K562 (cell line): ENCODE data around the gene CRYAB. TPM values are rescaled to one million over a fixed set of nuclear protein-coding genes. Genes with fewer than 3 reads are reported as not detected.
A peak's percentile ranks its signal among the peaks of the same experiment; 100 is the strongest.

Experiments
- ATAC-seq: fragments of 200-7000 bp; cut with Tn5 transposase; 3 replicates; pipeline ENCODE4 v1.9.1; 2020; ENCODE audit warnings: moderate library complexity
- BruUV-seq: library from RNA; stranded (reverse); fragments of 400-500 nt; replicated peaks from 2 replicates; lab custom pipeline; 2021; lab: Mats Ljungman, UMichigan
- CTCF ChIA-PET: fragments of 300-600 bp; formaldehyde crosslinking; extraction: SDS; loops from one replicate; lab custom pipeline; 2021; ENCODE audit warnings: low intra/inter-chr PET ratio; lab: Yijun Ruan, JAX
- POLR2A ChIA-PET: fragments of 300-600, 350-650 bp; sonication (Branson Sonifier 250); formaldehyde crosslinking; extraction: SDS; loops from one replicate; lab custom pipeline; 2021; ENCODE audit warnings: antibody characterized with exemption, inconsistent platforms; lab: Yijun Ruan, JAX
- DNase-seq, 4 experiments: peaks; one replicate each; pipeline versions ENCODE4 v3.0.0 to v3.0.0-alpha.2; 2011 to 2018; ENCODE audit warnings: low spot score in 3 of 4, mixed read lengths in 3 of 4; ENCODE audit errors: extremely low read depth in 1 of 4
- FAIRE-seq: peaks from 2 replicates; lab custom pipeline; 2011; peaks lifted over from hg19 to GRCh38; lab: Jason Lieb, UNC
- H2AFZ ChIP-seq: 2 replicates; pipeline ENCODE4 v1.6.0; 2011; ENCODE audit warnings: low read depth, low read length, control low read depth, inconsistent platforms
- H3K27ac ChIP-seq: fragments of 200-600 bp; 3 replicates; pipeline ENCODE4 v1.8.0; 2011; ENCODE audit warnings: low read depth, mild to moderate bottlenecking, control low read depth, inconsistent platforms, low read length, moderate library complexity, mixed read lengths; ENCODE audit errors: extremely low read depth
- H3K27me3 ChIP-seq, 2 experiments: fragments of 300-600 bp in 1 of 2; 2 replicates in 1 of 2; 3 replicates in 1 of 2; pipeline versions ENCODE4 v1.6.0 to v1.8.0; 2011; ENCODE audit warnings: inconsistent platforms in 2 of 2, low read length in 2 of 2, mild to moderate bottlenecking in 1 of 2, mixed read lengths in 1 of 2, moderate library complexity in 1 of 2; ENCODE audit not compliant: control insufficient read depth in 2 of 2, insufficient read depth in 2 of 2
- H3K36me3 ChIP-seq: fragments of 300-600 bp; 3 replicates; pipeline ENCODE4 v1.8.0; 2011; ENCODE audit warnings: mild to moderate bottlenecking, low read length, inconsistent platforms; ENCODE audit not compliant: control insufficient read depth, insufficient read depth
- H3K4me1 ChIP-seq, 2 experiments: fragments of 200-600 bp in 1 of 2; replicated peaks in 1 of 2; 2 replicates in 1 of 2; 3 replicates in 1 of 2; pipeline versions ENCODE4 v1.5.1 to v1.8.0; 2011; ENCODE audit warnings: inconsistent platforms in 2 of 2, low read length in 2 of 2, mild to moderate bottlenecking in 1 of 2, mixed read lengths in 1 of 2, moderate library complexity in 1 of 2; ENCODE audit not compliant: control insufficient read depth in 2 of 2, insufficient read depth in 2 of 2
- H3K4me2 ChIP-seq: 2 replicates; pipeline ENCODE4 v1.6.1; 2011; ENCODE audit warnings: low read length, control low read depth, inconsistent platforms, mixed read lengths; ENCODE audit not compliant: insufficient read depth
- H3K4me3 ChIP-seq: fragments of 200-600 bp; sonication (generic), shearing (Covaris generic); 2 replicates; pipeline ENCODE4 v1.5.1; 2016; ENCODE audit warnings: control low read depth, inconsistent platforms
- H3K79me2 ChIP-seq: fragments of 200-600 bp; 3 replicates; pipeline ENCODE4 v1.8.0; 2011; ENCODE audit warnings: low read length, inconsistent platforms; ENCODE audit not compliant: control insufficient read depth, insufficient read depth
- H3K9ac ChIP-seq, 2 experiments: 2 replicates each; pipeline versions ENCODE4 v1.6.0 to v1.6.1; 2011; ENCODE audit warnings: low read depth in 2 of 2, low read length in 2 of 2, control low read depth in 1 of 2, inconsistent platforms in 1 of 2, mild to moderate bottlenecking in 1 of 2, mixed read lengths in 1 of 2; ENCODE audit not compliant: insufficient read depth in 1 of 2
- H3K9me1 ChIP-seq: one replicate; pipeline ENCODE4 v1.6.0; 2011; ENCODE audit warnings: inconsistent platforms, mild to moderate bottlenecking, low read length, moderate library complexity; ENCODE audit not compliant: control insufficient read depth, insufficient read depth
- H3K9me3 ChIP-seq: replicated peaks from 2 replicates; pipeline ENCODE4 v1.5.1; 2011; ENCODE audit warnings: low read depth, low read length, inconsistent platforms; ENCODE audit not compliant: control insufficient read depth, insufficient read depth
- H4K20me1 ChIP-seq: replicated peaks from 2 replicates; pipeline ENCODE4 v1.6.1; 2011; ENCODE audit warnings: low read length, inconsistent platforms, mixed read lengths; ENCODE audit not compliant: control insufficient read depth, insufficient read depth
- CBX3 ChIP-seq, 2 experiments: IDR thresholded peaks; 1 replicate in 1 of 2; 2 replicates in 1 of 2; pipeline ENCODE4 v1.6.1; 2012; ENCODE audit warnings: inconsistent platforms in 2 of 2, low read length in 2 of 2, borderline replicate concordance in 1 of 2, control low read depth in 1 of 2
- CC2D1A ChIP-seq: fragments of 450-650 bp; IDR thresholded peaks from 2 replicates; pipeline ENCODE4 v1.6.1; 2017; ENCODE audit warnings: mild to moderate bottlenecking
- CXXC5 ChIP-seq: fragments of 250-450 bp; sonication (Bioruptor Pico); IDR thresholded peaks from 2 replicates; pipeline ENCODE4 v1.8.0; 2022; ENCODE audit warnings: inconsistent platforms, mild to moderate bottlenecking, moderate library complexity
- ETV6 ChIP-seq, 3 experiments: fragments of 150-350 bp in 1 of 3; sonication (generic) in 1 of 3; formaldehyde crosslinking in 1 of 3; IDR thresholded peaks; 2 replicates each; pipeline versions ENCODE4 v1.6.1 to v1.8.0; 2014 to 2022; ENCODE audit warnings: borderline replicate concordance in 2 of 3, low read depth in 2 of 3, antibody characterized with exemption in 1 of 3, low read length in 1 of 3, mild to moderate bottlenecking in 1 of 3, missing genetic modification reagents in 1 of 3
- KAT7 ChIP-seq: sonication (generic); formaldehyde crosslinking; IDR thresholded peaks from 2 replicates; pipeline ENCODE4 v1.8.0; 2022; ENCODE audit warnings: missing genetic modification reagents, mild to moderate bottlenecking, borderline replicate concordance
- MAFF ChIP-seq: IDR thresholded peaks from 2 replicates; pipeline ENCODE4 v1.6.1; 2012; ENCODE audit warnings: low read length, improper control_type of control experiment
- OTX1 ChIP-seq: fragments of 450-650 bp; formaldehyde crosslinking; IDR thresholded peaks from 2 replicates; pipeline ENCODE4 v1.4.0; 2022; ENCODE audit warnings: mild to moderate bottlenecking
- PCBP1 ChIP-seq: fragments of 200-400 bp; formaldehyde crosslinking; IDR thresholded peaks from 2 replicates; pipeline ENCODE4 v1.6.1; 2018; ENCODE audit warnings: mild to moderate bottlenecking, low read depth, low read length; ENCODE audit not compliant: poor library complexity, severe bottlenecking
- PHTF2 ChIP-seq: fragments of 250-450 bp; sonication (Bioruptor Pico); IDR thresholded peaks from 2 replicates; pipeline ENCODE4 v1.5.0; 2021; ENCODE audit warnings: mild to moderate bottlenecking
- RUNX1 ChIP-seq: sonication (generic); IDR thresholded peaks from 2 replicates; pipeline ENCODE4 v1.6.1; 2016; ENCODE audit warnings: antibody characterized with exemption, low read depth
- TARDBP ChIP-seq: fragments of 450-650 bp; IDR thresholded peaks from 2 replicates; pipeline ENCODE4 v1.6.1; 2016
- TCF3 ChIP-seq: sonication (generic); formaldehyde crosslinking; IDR thresholded peaks from 2 replicates; pipeline ENCODE4 v1.4.0; 2020; ENCODE audit warnings: mild to moderate bottlenecking, missing genetic modification reagents
- ZBTB7A ChIP-seq: IDR thresholded peaks from 2 replicates; pipeline ENCODE4 v1.6.1; 2011; ENCODE audit warnings: low read depth, mild to moderate bottlenecking, low read length, moderate library complexity, borderline replicate concordance; ENCODE audit not compliant: control insufficient read depth
- ZFPM2 ChIP-seq: fragments of 250-450 bp; sonication (Bioruptor Pico); IDR thresholded peaks from 2 replicates; pipeline ENCODE4 v1.5.1; 2022; ENCODE audit warnings: mild to moderate bottlenecking
- ZNF134 ChIP-seq: fragments of 250-450 bp; sonication (Bioruptor Pico); conservative IDR thresholded peaks from 2 replicates; pipeline ENCODE4 v1.4.0; 2020
- WGBS: fragments of 100-300 bp; shearing (Covaris generic); methylation state at CpG from one replicate; pipeline ENCODE4 v1.1.6; 2016; ENCODE audit warnings: low coverage, mixed read lengths; ENCODE audit not compliant: insufficient coverage; ENCODE audit errors: missing lambda C conversion rate; 5-methylcytosine and 5-hydroxymethylcytosine counted together
- in situ Hi-C: fragments of 300-500 bp; cut with MboI; formaldehyde crosslinking; loops from 4 replicates; pipeline ENCODE4 v1.15.0; 2018; ENCODE audit warnings: inconsistent platforms, mixed read lengths
- intact Hi-C: fragments of 100-400 bp; cut with micrococcal nuclease; formaldehyde crosslinking; loops from 2 replicates; pipeline ENCODE4 v1.14.2; 2022
- polyA plus RNA-seq, 8 experiments: library from polyadenylated mRNA; depleted of rRNA in 4 of 8; stranded (reverse) in 5 of 8; unstranded in 3 of 8; fragments of >200 nt; fragmentation: Nextera tagmentation in 2 of 8; fragmentation: Illumina TruSeq in 1 of 8; extraction: Ambion mirVana in 2 of 8; extraction: Trizol in 1 of 8; gene quantifications; 2 replicates each; pipeline versions ENCODE4 v1.2.1 to v1.2.3, GENCODE V29; 2011 to 2014; ENCODE audit warnings: inconsistent platforms in 1 of 8, missing spikeins in 1 of 8
- total RNA-seq, 7 experiments: library from RNA; depleted of rRNA in 6 of 7; stranded (reverse); fragments of >200 nt in 6 of 7; fragmentation: Illumina TruSeq in 2 of 7; extraction: Trizol in 2 of 7; gene quantifications; 2 replicates each; pipeline versions ENCODE4 v1.2.1 to v1.2.3, GENCODE V29; 2011 to 2021; ENCODE audit warnings: low replicate concordance in 1 of 7
- TF ChIP-seq, protein P1 (sequence below): fragments of 450-650 bp; formaldehyde crosslinking; IDR thresholded peaks from 2 replicates; pipeline ENCODE4 v1.4.0; 2022; ENCODE audit warnings: mild to moderate bottlenecking, moderate library complexity

Gene CRYAB
- total and polyA plus RNA-seq, 9 of the 15 experiments (the other 6 are each of a cell fraction or from before 2014, with no cell fraction given), result 0.83 to 7.5 (median 3.6) TPM

DNA sequence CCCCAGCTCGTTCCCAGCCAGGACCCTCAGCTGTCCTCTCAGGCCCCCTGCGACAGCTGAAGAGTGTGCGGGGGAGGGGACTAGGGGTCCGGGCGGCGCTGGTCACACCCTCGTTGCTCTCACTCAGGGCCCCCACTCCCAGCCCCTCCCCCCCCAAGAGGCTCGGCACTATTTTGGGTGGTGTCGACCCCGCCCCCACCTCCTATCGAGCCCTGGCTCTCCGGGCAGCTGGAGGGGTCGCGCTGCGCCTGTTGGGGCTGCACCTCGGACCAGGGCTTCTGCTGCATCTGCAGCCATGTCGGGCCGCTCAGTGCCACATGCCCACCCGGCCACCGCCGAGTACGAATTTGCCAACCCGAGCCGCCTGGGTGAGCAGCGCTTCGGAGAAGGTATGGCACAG lies 965 bp upstream of the CRYAB start, which contains the start of gene HSPB2:
HSPB2 (plus strand) TSS at position 200 of the 400 bp plus-strand sequence; CDS start at position 296, 96 bp downstream.
- Histone ChIP-seq H3K4me1 (peaks cover 35 to 40% of the 10 kb centered on the region in 2 experiments; a peak in 4 of 5 replicates), H3K9ac (peak within 1 kb of the TSS; percentile 20 to 62; a peak in 2 of 4 replicates), H3K9me3 (no peaks in the 10 kb centered on the region), H3K4me2 (peak within 1 kb of the TSS; percentile 68), H4K20me1 (no peaks in the 10 kb centered on the region), H3K27me3 (no peaks in the 10 kb centered on the region), H3K27ac (peak within 1 kb of the TSS; percentile 57), H3K36me3 (no peaks in the 10 kb centered on the region), H3K9me1 (peaks cover 3% of the 10 kb centered on the region), H3K4me3 (no peak within 1 kb of the TSS), H2AFZ (peak within 1 kb of the TSS; percentile 76), H3K79me2 (no peaks in the 10 kb centered on the region)
- CTCF ChIA-PET, result no interaction called here
- no TSS peak for BruUV-seq
- intact Hi-C loops (loop anchor here (5.0 kb wide), 1 partner anchor 35 kb away; the partner anchor contains the start of genes CFAP68 and FDXACB1), in situ Hi-C loops (no loop called here)
- TF ChIP-seq PHTF2 (CRISPR knock-in tag) (no peak), ZBTB7A (0 out of 2 replicates have a peak, but pooled peaks have one; percentile 32), ZFPM2 (CRISPR knock-in tag) (no peak), MAFF (no peak), ETV6 (IDR thresholded peaks at IDR 0.05; ENCODE audit: borderline replicate concordance in 1 of 2, low read depth in 2 of 2, low read length in 1 of 2) (no peak), ETV6 (CRISPR knock-in tag; IDR thresholded peaks at IDR 0.05; ENCODE audit: borderline replicate concordance) (no peak), ZNF134 (no peak), CXXC5 (CRISPR knock-in tag) (no peak), CBX3 (IDR thresholded peaks at IDR 0.05; ENCODE audit: borderline replicate concordance in 1 of 2, low read length in 2 of 2) (no peak), KAT7 (CRISPR knock-in tag) (no peak), OTX1 (CRISPR knock-in tag) (no peak), RUNX1 (0 out of 2 replicates have a peak, but pooled peaks have one; percentile 3), TCF3 (CRISPR knock-in tag) (no peak), PCBP1 (peak; percentile 74), TARDBP (no peak), CC2D1A (no peak)
- TF ChIP-seq, protein P1, sequence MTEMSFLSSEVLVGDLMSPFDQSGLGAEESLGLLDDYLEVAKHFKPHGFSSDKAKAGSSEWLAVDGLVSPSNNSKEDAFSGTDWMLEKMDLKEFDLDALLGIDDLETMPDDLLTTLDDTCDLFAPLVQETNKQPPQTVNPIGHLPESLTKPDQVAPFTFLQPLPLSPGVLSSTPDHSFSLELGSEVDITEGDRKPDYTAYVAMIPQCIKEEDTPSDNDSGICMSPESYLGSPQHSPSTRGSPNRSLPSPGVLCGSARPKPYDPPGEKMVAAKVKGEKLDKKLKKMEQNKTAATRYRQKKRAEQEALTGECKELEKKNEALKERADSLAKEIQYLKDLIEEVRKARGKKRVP, result no peak
- ATAC-seq (no peak), DNase-seq (peak in 2 of 4 experiments; percentile 69 to 72), FAIRE-seq (no peak)
- WGBS, result 56% methylated on average over 7 of the region's 26 CpGs
- POLR2A ChIA-PET, result interaction anchor here (0.5 to 2.9 kb wide), 2 partner anchors 13 to 112 kb away, joined by 3 to 13 read pairs; no protein-coding TSS in a partner anchor
